HG03175 (cell line): ENCODE data around the gene UBQLN4.
A peak's percentile ranks its signal among the peaks of the same experiment; 100 is the strongest.

ENCODE experiments used
- ATAC-seq: cut with Tn5 transposase; IDR thresholded peaks from one replicate; pipeline ENCODE4 v1.9.1; 2021; ENCODE audit warnings: mild to moderate bottlenecking, moderate library complexity; ENCODE audit not compliant: unreplicated experiment

Gene UBQLN4

GRCh38 chr1:156053768-156054499, at the start of gene UBQLN4:
UBQLN4 (minus strand) TSS chr1:156053798; CDS start chr1:156053701, 97 bp downstream.
- ATAC-seq, result peak; percentile 51

DNA sequence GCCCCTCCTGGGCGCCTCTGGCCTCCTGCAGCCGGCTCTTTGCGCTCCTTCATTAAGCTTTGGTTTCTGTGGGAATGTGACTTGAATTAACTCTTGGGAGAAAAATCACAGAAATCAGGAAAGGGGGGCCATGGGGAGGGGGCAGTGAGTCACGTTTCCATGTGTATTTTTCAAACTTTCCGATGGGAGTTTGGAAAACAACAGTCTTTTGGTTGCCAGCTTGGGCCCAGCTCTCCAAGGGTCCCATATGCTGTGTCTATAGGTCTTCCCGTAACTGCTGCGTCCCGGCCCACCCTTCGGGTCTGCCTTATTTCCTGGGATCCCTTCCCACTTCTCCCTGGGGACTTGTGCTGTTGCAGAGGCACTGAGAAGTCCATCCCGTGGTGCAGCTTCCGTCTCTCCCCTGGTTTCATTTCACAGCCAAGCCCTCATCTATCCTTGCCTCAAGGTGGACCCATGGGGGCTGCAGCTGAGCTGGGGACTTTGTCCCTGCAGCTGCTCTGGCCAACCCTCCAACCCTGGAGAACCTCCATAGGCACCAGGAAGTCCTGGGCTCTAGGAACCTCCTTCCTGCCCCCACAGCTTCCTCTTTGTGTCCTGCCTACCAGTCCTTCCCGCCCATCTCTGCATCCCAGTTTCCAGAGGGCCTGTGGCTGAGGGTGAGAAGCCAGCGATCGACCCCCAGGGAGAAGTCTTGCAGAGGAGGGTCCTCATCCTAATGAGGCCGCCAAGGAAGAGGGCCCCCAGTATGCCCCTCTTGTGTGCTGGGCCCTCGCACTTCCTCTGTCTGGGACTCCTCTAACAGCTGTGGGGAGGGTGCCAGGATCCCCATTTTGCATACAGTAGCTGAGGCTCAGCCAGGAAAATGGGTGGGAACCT, 49.3 kb upstream of the UBQLN4 start:
- ATAC-seq, result no peak

DNA sequence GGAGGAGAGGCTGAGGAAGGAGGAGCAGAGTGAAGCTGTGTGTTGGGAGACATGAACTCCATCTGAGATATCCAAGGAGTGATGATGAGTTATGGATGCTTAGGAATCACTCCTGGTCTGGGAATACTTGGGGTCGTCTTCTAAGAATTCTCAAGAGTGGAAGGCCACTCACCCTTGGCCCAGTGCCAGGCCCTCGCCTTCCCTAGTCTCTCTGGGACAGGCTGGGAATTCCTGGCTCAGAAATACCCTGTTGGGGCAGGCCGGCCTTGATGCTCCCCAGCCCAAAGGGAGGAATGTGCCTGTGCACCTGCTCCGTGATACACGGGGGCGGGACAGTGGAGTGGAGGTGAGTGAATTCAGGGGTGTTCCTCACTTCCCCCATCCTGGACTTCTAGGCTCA, 48.3 kb upstream of the UBQLN4 start:
- no peak for ATAC-seq

DNA sequence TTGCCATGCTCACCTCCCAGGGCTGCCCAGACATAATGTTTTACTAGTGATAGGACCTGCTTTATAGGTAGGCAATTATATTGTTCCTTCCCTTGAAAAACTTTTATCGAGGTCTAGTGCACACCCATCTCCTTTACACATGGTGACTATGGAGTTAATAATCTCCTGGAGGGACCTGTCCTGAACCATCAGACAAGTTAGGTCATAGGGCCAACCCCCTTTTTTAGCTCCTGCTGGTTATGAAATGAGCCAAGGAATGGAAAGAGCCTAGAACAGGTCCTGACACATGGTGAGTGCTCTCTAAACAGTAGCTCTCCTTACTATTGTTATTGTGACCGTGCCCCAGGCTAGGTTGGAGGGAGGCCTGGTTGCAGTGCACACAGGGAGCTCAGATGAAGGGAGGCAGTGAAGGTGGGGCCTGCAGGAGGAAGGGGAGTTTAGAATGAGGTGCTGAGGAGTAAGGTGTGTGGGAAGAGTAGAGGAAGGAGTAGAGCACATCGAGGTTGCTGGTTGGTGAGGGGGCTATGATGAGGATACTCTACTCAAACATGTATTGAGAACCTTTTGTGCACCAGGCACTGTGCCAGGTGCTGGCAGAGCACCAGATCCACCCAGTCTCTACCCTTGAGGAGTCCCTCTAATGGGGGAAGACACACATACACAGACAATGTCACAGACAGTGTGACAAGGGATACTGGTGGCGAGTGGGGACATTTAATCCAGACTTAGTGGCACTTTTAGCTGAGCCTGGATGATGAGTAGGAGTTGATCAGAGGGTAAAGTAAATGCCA, 46.8 kb upstream of the UBQLN4 start:
- no peak for ATAC-seq

DNA sequence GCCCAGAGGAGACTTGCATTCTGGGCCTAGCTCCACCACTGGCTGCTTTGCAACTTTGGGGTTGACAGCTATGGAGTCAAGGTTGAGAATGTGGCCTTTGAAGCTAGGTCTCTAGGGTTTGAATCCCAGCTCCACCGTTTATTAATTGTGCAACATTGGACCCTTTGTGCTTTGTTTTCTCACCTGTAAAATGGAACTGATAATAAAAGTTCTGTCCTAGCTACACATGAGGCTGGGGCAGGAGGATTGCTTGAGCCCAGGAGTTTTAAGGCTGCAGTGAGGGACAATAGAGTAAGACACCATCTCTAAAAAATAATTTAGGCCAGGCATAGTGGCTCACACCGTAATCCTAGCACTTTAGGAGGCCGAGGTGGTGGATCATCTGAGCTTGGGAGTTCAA, 45.7 kb upstream of the UBQLN4 start:
- no peak for ATAC-seq

DNA sequence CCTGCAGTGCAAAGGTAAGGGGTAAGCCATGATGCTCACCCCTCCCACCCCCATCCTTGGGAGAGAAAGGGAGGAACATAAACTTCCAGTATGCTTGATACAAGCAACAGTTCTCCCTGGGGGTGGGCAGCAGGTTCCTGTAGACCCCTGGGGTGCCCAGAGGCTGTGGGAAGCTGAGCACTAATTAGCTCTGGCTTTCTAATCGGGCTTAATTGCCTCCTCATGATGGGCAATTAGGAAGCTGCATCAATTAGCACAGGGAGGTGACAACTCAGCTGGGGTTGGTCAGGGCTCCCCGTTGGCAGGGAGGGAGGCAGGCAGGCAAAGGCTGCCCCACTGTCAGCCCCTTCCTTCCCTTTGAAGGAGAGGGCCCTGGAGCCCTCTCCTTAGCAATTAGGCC, 45.2 kb upstream of the UBQLN4 start:
- no peak for ATAC-seq

GRCh38 chr1:156097499-156098178, 44.0 kb upstream of the UBQLN4 start:
- no peak for ATAC-seq

DNA sequence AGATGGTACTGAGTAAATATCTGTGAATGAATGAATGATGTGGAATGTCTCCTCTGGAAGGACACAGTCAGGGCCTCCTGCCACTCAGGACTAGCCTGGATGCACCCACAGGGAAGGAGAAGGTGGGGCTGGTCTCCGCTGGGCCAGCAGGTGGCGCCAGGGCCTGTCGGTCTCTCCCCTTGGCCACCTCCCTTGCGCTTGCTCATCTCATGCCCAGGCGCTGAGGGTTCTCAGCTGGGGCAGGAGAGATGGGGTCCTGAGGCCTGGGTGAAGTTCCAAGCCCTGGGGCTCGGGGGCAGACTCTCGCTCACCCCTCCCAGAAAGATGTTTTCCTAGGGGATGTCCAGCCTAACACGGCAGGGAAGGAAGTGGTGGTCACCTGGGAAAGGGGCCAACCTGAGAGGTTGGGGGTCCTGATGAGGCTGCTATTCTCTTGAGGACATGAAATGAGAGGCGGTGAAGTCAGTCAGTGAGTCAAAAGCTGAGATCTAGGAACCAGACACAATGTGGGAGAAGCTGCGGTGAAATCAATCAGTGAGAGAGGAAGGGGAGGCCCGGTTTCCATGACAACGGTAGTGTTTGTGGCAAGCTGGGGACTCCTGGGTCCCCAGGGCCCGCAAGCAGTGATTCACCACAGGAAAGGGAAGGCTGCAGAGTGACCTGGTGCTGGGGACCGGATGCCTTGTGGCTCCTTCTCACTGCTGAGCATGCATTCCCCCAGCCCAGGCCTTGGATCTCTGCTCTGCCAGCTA, 43.2 kb upstream of the UBQLN4 start:
- ATAC-seq, result peak; percentile 70

DNA sequence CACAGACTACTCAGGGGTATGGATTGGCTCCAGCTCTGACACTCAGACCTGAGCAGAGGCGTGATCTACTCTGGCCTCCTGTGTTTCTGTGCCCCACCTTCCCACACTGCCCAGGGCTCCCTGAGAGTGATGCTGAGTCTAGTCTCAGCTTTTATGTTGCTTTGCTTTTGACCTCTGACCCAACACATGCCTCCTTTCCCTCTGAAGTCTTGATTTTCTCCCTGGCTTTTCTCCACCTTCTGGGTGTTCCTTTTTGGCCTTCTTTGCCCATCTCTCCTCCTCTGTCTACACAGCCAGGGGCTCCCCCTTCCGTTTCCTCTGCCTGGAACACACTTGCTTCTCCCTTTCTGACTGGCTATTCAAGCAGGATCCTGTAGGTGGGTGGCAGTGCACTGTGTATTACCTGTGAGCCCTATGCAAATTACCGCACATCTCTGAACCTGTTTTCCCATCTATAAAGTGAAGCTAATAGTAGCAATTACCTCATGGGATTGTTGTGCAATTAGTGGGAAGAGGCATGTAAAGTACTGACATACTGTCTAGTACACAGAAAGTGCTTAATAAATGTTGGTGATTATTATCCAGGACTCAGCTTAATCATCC, 42.4 kb upstream of the UBQLN4 start:
- no peak for ATAC-seq

- ATAC-seq, result no peak
Observed at GRCh38 chr1:156091610-156092009, 38.0 kb upstream of the UBQLN4 start.

GRCh38 chr1:156090840-156091188, 37.2 kb upstream of the UBQLN4 start:
- no peak for ATAC-seq

DNA sequence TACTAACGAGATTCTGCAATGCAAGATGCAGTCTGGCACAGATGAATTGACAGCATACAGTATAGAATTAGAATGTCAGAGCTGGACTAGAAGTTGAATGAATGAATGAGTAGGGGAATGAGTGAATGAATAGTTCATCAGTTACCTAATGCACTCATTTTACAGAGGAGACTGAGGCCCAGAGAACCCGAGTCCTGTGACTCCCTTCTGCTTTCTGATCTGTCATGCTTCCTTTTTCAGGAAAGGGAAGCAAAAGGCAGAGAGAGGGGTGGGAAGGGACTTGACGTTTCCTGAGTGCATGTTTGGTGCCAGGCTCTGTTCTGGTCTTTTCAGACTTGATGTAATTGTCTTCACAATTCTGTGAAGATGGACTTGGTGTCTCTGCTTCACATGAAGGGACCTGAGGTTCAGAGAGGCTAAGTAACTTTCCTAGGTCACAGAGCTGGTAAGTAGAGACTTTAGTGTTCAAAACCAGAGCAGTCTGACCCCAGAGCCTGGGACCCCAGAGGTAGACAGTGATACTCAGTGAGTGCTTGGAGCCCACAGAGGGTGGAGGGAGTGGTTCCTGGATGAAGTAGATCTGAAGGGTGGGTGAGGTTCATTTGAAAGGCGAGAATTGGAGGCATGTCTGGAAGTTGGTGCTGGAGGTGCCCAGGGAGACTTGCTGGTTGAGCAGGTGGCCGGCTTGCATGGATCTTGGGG, 36.7 kb upstream of the UBQLN4 start:
- no peak for ATAC-seq

DNA sequence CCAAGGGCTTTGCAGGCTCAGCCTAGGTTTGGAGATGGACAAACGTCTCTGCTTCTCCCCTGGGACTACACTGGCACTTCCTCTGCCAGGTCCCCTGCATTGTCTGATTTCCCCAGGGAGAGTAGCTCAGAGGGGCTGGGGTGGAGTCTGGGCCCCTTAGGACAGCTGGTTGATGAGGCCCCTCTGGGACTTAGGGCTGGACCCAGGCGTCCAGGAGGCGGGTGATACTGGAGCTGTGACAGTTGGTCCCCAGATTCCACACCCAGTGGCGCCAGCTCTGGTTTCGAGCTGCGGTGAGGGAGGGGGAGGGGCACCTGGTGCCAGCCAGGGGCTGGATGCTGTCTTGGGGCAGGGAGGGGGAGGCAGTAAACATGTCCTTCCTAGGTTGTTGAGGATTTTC, 36.1 kb upstream of the UBQLN4 start:
- ATAC-seq, result no peak

DNA sequence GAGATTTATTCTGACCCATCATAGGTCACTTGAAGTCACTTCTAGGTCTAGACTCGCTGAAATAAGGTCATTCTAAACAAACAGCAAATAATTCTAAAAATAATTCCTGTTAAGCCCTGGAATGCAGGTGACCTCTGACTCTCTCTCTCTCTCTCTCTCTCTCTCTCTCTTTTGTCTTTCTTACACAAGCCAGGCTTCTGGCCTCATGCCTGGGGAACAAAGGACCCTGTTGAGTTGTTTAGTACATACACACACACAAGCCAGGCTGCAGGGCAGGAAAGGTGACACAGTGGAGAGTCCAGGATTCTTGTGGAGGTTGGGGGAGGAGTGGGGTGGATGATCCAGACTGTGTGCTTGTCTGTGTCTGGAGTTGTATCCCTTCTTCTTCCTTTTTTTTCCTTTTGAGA, 32.7 kb upstream of the UBQLN4 start:
- no peak for ATAC-seq

GRCh38 chr1:156083800-156084790, 30.5 kb upstream of the UBQLN4 start:
- no peak for ATAC-seq

- no peak for ATAC-seq
Observed at GRCh38 chr1:156082309-156083091, 28.9 kb upstream of the UBQLN4 start, which contains the start of gene MEX3A. MEX3A (minus strand) TSS chr1:156082465; CDS start chr1:156081998, 467 bp downstream.

DNA sequence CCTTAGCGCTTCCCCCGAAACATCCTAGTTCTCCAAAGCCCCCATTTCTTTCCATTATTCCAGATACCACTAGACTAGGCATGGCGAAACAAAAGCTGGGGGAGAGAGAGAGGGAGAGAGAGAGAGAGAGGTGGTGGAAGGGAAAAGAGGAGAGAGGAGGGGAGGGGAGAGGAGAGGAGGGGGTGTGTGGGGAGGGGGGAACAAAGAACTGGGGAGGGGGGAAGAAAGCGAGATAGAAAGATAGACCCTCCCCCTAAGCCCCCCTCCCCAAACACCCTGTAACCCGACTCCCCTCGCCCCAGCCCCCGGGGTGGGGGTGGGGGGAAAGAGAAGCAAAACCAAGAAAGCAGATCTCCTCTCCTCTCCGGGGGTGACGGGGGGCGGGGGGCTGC, 28.3 kb upstream of the UBQLN4 start:
- no peak for ATAC-seq
